ENCODE results near the gene VCL.
"Not testable (repeated sequence)": the region's sequence is repeated elsewhere in the genome, so short reads cannot be mapped to it uniquely, and the experiment has no call there.

Gene VCL

GRCh38 chr10:74122060-74122459 is 124.1 kb downstream of the VCL start:
- no peak for TF ChIP-seq CTCF (IDR thresholded peaks at IDR 0.05; ENCODE audit: low read depth, low read length)

GRCh38 chr10:74123081-74123480 is 125.2 kb downstream of the VCL start:
- H3K4me3 ChIP-seq (replicated peaks in 1 of 2; ENCODE audit: low read depth in 2 of 2, low read length in 2 of 2), result no peak overlapping the region
- no peak for DNase-seq (ENCODE audit: low read depth in 2 of 2)
- no peak for TF ChIP-seq CTCF (IDR thresholded peaks at IDR 0.05; ENCODE audit: low read depth, low read length)

More at GRCh38 chr10:74122060-74122459, 124.1 kb downstream of the VCL start:
- DNase-seq (ENCODE audit: low read depth in 2 of 2), result no peak
- no peak overlapping the region for H3K4me3 ChIP-seq (replicated peaks in 1 of 2; ENCODE audit: low read depth in 2 of 2, low read length in 2 of 2)

- DNase-seq (ENCODE audit: low read depth in 2 of 2), result no peak
- no peak overlapping the region for H3K4me3 ChIP-seq (replicated peaks in 1 of 2; ENCODE audit: low read depth in 2 of 2, low read length in 2 of 2)
- TF ChIP-seq CTCF (IDR thresholded peaks at IDR 0.05; ENCODE audit: low read depth, low read length), result no peak
Observed at GRCh38 chr10:74133923-74134820, 136.3 kb downstream of the VCL start.

GRCh38 chr10:74135452-74135851 is 137.5 kb downstream of the VCL start:
- DNase-seq (ENCODE audit: low read depth in 2 of 2), result no peak
- TF ChIP-seq CTCF (IDR thresholded peaks at IDR 0.05; ENCODE audit: low read depth, low read length), result no peak
- no peak overlapping the region for H3K4me3 ChIP-seq (replicated peaks in 1 of 2; ENCODE audit: low read depth in 2 of 2, low read length in 2 of 2)

- no peak for DNase-seq (ENCODE audit: low read depth in 2 of 2)
- TF ChIP-seq CTCF (IDR thresholded peaks at IDR 0.05; ENCODE audit: low read depth, low read length), result no peak
- H3K4me3 ChIP-seq (replicated peaks in 1 of 2; ENCODE audit: low read depth in 2 of 2, low read length in 2 of 2), result no peak overlapping the region
Observed at GRCh38 chr10:74137992-74138391, 140.1 kb downstream of the VCL start.

- DNase-seq (ENCODE audit: low read depth in 2 of 2); H3K4me3 ChIP-seq (replicated peaks in 1 of 2; ENCODE audit: low read depth in 2 of 2, low read length in 2 of 2): not testable (repeated sequence)
Observed at GRCh38 chr10:74138596-74138995, 140.7 kb downstream of the VCL start.

- H3K4me3 ChIP-seq (replicated peaks in 1 of 2; ENCODE audit: low read depth in 2 of 2, low read length in 2 of 2), result no peak overlapping the region
- TF ChIP-seq CTCF (IDR thresholded peaks at IDR 0.05; ENCODE audit: low read depth, low read length), result no peak
- DNase-seq (ENCODE audit: low read depth in 2 of 2), result no peak
Observed at GRCh38 chr10:74139981-74140380, 142.1 kb downstream of the VCL start.

Measured in cardiac fibroblast (primary cell).